Kidney tubule cell (primary cell): ENCODE measurements around the gene HIPK1.
"Not testable (repeated sequence)": the region's sequence is repeated elsewhere in the genome, so short reads cannot be mapped to it uniquely, and the experiment has no call there.

Source experiments
- DNase-seq: peaks from one replicate; pipeline ENCODE4 v3.0.0-alpha.2; 2018; ENCODE audit warnings: low spot score

The HIPK1 gene

DNA sequence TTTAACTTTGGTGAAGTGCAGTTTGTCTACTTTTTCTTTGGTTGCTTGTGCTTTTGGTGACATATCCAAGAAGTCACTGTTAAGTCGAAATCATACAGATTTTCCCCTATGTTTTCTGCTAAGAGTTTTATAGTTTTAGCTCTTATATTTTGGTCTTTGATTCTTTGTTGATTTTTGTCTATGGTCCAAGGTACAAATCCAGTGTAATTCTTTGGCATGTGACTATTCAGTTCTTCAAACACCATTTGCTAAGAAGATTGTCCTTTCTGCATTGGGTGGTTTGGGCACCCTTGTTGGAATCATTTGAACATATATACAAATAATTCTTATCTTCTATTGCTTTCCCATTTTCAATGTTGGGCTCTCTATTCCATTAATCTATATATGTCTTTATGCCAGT is 16.2 kb downstream of the HIPK1 start:
- DNase-seq: no peak

- DNase-seq: no peak
Measured at GRCh38 chr1:113946112-113946511, 17.0 kb downstream of the HIPK1 start.

DNA sequence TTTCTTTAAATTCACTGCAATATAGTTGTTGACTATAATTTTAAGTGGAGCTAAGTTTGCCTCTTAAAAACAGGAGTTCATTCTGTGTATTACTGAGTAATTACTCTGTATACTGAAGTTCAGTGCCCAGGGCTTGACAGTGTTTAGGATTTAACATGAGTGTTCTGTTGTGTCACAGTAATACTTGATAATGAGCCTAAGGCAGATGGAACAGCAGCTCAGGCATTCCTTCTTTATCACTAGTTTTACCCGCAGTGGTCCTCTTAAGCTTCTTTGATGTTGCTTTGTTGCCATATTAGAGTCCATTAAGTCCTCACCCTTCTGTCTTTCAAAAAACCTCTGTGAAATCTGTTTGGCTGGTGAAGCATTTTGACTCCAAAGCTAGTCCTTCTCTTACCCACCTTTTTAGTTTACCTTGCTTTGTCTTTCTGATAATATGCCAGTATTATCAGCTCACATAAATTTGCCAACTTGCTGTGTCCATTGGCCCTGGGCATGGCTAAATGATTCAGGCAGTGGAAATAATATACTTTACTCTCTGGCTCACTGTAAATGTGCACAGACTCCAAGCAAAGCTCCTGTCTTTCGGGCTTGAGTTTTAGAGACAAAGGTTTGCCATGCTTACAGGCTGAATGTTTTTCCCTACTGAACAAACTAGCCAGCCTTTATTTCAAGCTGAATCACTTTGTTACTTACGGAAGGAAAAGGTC is 17.7 kb downstream of the HIPK1 start:
- DNase-seq: no peak

DNA sequence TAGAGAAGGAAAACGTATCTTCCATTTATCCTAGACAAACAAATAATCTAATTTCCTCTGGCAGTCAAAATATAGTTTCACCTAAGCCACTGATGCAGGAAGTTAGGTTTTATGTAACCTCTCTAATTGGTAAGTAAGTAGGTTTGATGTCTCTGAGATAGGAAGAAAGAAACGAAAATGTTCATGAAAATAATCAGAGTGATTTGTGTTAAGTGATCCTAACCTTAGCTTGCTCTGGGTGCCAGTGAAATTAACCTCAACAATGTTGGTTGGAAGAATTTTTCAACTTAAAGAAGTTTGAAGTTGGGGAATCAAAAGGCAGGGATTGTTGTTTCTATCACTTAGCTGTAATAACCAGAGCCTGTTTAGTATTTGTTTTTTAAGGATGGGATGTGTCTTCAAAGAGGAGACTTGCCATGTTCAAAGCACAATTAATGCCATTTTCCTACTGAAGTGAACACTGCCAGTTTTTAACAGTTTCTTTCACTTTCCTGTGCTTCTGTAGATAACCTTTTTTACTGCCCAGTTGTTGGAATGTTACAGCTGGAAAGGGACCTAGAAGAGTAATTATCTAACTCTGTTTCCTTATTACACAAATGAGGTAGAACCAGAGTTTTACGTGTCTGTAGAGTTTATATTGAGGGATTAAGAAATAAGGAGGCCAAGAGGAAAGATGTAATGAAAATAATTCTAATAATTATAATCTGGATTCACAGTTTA is 18.4 kb downstream of the HIPK1 start:
- DNase-seq: no peak

DNA sequence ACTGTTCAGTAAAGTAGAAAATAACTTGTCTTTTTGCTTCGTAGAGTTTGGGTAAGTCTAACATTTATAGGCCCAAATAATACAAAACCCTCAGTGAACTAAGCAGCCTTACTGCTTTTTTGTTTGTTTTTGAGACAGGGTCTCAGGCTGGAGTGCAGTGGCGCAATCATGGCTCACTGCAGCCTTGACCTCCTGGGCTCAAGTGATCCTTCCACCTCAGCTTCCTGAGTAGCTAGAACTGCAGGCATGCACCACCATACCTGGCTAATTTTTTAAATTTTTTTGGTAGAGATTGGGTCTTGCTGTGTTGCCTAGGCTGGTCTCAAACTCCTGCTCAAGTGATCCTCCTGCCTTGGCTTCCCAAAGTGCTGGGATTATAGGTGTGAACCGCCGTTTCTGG is 19.0 kb downstream of the HIPK1 start:
- not testable (repeated sequence) for DNase-seq

DNA sequence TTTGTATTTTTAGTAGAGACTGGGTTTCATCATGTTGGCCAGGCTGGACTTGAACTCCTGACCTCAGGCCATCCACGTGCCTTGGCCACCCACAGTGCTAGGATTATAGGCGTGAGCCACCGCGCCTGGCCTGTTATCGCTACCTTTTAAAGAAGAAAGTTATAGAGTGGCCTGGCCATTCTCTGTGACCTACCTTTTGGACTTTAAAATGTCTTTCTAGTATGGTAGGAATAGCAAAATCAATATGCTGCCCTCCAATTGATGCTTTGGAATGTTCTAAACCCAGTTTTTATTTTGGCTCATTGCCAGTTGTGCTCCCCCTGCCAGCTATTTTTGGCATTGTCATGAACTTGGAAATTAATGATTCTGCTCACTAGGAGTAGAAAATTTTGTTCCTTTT is 19.9 kb downstream of the HIPK1 start:
- DNase-seq: no peak

GRCh38 chr1:113950908-113951307 is 21.8 kb downstream of the HIPK1 start:
- DNase-seq: no peak

DNA sequence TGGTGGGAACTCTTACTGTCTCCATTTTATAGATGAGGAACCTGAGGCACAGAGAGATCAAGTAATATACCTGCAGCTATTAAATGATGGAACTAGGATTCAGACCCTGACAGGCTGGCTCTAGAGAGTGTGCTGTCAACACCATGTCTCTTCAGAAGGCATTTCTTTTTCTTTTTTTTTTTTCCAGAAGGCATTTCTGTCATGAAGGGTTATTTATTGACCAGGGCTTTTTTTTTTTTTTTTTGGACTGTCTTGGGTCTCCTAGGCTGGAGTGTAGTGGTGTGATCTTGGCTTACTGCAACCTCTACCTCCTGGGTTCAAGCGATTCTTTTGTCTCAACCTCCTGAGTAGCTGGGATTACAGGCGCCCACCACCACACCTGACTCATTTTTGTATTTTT is 22.6 kb downstream of the HIPK1 start:
- no peak for DNase-seq

- no peak for DNase-seq
Measured at GRCh38 chr1:113957984-113958383, 28.9 kb downstream of the HIPK1 start.

DNA sequence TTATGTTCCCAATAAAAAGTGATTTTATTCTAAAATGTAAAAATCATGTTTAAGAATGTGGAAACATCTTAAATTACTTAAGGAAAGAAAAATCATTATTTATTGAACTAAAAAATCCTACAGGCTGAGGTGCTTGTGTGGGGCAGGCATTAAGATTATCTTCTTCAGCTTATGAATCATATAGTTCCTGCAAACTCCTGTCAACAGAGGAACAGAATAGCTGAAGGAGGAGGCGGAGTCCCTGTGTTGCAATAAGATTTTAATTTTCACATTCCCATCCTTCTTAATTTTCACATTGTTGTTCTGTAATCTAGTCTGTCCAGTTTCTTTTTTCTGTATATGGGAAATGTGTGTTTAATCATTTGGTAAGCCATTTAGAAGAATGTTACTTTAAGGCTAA is 29.6 kb downstream of the HIPK1 start:
- no peak for DNase-seq

- no peak for DNase-seq
Measured at GRCh38 chr1:113963281-113963906, 34.3 kb downstream of the HIPK1 start.

- DNase-seq: no peak
Measured at GRCh38 chr1:113965703-113966412, 36.7 kb downstream of the HIPK1 start.

- no peak for DNase-seq
Measured at GRCh38 chr1:113972954-113973353, 43.8 kb downstream of the HIPK1 start.

DNA sequence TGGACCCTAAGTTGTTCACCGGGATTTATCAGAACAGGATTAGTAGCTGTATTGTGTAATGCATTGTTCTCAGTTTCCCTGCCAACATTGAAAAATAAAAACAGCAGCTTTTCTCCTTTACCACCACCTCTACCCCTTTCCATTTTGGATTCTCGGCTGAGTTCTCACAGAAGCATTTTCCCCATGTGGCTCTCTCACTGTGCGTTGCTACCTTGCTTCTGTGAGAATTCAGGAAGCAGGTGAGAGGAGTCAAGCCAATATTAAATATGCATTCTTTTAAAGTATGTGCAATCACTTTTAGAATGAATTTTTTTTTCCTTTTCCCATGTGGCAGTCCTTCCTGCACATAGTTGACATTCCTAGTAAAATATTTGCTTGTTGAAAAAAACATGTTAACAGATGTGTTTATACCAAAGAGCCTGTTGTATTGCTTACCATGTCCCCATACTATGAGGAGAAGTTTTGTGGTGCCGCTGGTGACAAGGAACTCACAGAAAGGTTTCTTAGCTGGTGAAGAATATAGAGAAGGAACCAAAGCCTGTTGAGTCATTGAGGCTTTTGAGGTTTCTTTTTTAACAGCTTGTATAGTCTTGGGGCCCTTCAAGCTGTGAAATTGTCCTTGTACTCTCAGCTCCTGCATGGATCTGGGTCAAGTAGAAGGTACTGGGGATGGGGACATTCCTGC is 46.2 kb downstream of the HIPK1 start:
- peak; percentile 21 for DNase-seq

DNA sequence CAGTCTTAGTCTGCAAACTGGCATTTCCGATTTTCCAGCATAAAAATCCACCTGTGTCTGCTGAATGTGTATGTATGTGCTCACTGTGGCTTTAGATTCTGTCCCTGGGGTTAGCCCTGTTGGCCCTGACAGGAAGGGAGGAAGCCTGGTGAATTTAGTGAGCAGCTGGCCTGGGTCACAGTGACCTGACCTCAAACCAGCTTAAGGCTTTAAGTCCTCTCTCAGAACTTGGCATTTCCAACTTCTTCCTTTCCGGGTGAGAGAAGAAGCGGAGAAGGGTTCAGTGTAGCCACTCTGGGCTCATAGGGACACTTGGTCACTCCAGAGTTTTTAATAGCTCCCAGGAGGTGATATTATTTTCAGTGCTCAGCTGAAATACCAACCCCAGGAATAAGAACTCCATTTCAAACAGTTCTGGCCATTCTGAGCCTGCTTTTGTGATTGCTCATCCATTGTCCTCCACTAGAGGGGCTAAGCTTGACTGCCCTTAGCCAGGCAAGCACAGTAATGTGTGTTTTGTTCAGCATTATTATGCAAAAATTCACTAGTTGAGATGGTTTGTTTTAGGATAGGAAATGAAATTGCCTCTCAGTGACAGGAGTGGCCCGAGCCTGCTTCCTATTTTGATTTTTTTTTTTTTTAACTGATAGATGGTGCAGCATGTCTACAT is 47.6 kb downstream of the HIPK1 start:
- DNase-seq: peak; percentile 73

GRCh38 chr1:113977906-113978305 is 48.8 kb downstream of the HIPK1 start:
- no peak for DNase-seq

DNA sequence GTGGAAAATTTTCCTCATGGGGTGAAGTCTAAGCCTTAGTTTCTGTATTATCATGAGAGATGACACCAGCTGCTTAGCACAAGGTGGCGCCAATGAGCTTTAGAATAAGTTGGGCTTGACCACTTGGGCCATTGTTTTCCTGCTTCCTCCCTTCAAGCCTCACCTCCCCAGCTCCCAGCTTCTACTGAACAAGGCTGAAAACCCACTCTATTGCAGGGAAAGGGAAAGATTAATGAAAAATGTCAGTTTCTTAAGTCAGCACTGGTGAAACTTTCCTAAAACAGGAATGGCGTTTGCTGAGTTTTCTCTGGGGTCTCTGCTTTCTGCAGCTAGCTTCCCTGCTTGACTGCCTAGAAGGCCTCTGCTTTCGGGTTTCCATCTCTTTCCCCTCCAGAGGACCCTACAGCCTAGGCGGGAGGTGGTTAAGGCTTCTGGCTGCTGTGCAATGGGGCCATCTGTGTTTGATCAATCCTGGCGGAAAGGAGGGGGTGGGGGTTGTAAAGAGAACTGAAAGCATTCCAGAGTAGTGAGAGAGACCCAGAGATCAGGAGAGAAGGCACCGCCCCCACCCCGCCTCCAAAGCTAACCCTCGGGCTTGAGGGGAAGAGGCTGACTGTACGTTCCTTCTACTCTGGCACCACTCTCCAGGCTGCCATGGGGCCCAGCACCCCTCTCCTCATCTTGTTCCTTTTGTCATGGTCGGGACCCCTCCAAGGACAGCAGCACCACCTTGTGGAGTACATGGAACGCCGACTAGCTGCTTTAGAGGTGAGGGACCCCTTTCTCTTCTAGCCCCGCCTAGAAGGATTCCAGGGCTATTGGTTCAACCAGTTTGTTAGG is 50.0 kb downstream of the HIPK1 start, which contains the start of gene OLFML3:
Gene OLFML3, plus strand, starts transcription at position 612 of the 840 bp plus-strand sequence. Its CDS starts 43 bp downstream, at position 655.
- peak; percentile 84 for DNase-seq

GRCh38 chr1:113980110-113980509 is 51.0 kb downstream of the HIPK1 start:
- DNase-seq: no peak

DNA sequence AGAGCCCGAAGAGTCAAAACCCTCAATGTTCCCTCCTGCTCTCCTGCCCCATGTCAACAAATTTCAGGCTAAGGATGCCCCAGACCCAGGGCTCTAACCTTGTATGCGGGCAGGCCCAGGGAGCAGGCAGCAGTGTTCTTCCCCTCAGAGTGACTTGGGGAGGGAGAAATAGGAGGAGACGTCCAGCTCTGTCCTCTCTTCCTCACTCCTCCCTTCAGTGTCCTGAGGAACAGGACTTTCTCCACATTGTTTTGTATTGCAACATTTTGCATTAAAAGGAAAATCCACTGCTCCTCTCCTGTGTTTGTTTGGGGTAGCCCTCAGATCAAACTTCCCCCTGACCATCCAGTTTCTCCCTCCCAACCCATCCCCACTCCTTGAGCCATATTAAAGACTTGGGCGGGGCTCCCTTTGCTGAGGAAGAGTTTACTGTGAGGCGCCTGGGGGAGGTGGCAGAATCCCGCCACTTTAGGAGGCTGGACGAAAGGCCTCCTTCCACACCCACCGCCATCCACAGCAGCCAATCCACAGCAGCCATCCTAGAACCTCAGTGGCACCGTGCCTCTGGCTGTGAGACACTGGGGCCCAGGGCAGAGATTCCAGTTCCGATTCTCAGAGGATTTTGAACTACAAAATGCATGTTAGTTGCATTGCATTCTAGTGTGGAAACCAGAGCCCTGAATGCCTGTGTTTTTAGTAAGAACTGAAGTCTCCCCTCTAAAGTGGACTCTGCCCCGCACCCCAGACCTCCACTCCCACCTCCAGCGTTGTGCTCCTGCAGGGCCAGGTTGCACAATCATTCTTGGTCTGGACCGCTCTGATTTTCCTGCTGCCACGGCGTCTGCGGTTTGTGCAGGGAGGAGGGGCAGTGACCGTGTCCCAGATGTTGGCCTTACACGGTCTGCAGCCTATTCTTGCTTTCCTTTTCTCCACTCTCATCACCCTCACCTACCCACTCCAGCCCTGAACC is 53.1 kb downstream of the HIPK1 start:
- DNase-seq: peak; percentile 59
